Gastroesophageal sphincter (tissue), 3 donors: ENCODE data around the gene TAX1BP1.

Experiments used
- POLR2A ChIP-seq, 2 donors: fragments of 450-650 bp; IDR thresholded peaks; one replicate each; pipeline ENCODE4 v1.6.1; 2017; ENCODE audit warnings: antibody characterized with exemption in 2 of 2, mild to moderate bottlenecking in 2 of 2, moderate library complexity in 1 of 2
- TF ChIP-seq, protein P1 (sequence below), 4 experiments: fragments of 200-600 bp in 2 of 4; fragments of 450-650 bp in 2 of 4; sonication (generic) in 1 of 4; IDR thresholded peaks; one replicate each; pipeline ENCODE4 v1.5.1; 2017 to 2019; ENCODE audit warnings: antibody characterized with exemption in 4 of 4, mild to moderate bottlenecking in 2 of 4, moderate library complexity in 2 of 4

DNA sequence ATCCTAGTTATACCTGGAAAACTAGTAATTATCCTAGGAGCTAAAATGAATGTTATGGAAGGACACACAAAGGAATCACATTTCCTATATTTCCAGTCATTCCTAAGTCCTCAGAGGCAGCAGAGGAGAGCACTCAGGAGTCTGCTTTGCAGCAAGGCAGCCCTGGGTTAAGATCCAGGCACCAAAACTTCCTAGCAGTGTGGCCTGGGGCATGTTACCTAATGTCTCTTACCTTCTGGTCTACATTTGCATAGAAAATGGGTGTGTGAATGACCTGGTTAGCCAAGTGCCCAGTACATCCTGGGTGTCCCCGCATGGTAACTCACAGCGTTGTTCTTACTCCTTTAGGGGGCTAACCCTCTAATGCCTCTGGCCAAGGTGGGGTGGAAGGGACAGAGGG, 135.9 kb downstream of the TAX1BP1 start:
- TF ChIP-seq POLR2A (IDR thresholded peaks at IDR 0.05): no peak
- TF ChIP-seq, protein P1, sequence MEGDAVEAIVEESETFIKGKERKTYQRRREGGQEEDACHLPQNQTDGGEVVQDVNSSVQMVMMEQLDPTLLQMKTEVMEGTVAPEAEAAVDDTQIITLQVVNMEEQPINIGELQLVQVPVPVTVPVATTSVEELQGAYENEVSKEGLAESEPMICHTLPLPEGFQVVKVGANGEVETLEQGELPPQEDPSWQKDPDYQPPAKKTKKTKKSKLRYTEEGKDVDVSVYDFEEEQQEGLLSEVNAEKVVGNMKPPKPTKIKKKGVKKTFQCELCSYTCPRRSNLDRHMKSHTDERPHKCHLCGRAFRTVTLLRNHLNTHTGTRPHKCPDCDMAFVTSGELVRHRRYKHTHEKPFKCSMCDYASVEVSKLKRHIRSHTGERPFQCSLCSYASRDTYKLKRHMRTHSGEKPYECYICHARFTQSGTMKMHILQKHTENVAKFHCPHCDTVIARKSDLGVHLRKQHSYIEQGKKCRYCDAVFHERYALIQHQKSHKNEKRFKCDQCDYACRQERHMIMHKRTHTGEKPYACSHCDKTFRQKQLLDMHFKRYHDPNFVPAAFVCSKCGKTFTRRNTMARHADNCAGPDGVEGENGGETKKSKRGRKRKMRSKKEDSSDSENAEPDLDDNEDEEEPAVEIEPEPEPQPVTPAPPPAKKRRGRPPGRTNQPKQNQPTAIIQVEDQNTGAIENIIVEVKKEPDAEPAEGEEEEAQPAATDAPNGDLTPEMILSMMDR (IDR thresholded peaks at IDR 0.05): no peak
